ENCODE measurements around the gene MTRF1.

The MTRF1 gene

DNA sequence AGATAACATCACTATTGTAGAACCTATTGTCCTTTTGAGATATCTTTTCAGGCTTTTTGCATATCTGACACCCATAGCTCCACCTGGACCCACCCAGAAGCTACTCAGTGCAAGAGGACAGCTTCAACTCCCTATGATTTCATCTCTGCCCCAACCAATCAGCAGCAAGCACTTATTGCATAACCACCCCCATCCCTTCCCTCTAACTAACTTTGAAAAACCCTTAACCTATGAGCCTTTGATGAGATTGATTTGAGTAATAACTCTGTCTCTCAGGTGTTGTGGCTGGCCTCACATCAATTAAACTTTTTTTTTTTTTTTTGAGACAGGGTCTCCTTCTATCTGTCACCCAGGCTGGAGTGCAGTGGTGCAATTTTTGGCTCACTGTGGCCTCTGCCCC is 13.4 kb upstream of the MTRF1 start:
- no peak for DNase-seq

DNA sequence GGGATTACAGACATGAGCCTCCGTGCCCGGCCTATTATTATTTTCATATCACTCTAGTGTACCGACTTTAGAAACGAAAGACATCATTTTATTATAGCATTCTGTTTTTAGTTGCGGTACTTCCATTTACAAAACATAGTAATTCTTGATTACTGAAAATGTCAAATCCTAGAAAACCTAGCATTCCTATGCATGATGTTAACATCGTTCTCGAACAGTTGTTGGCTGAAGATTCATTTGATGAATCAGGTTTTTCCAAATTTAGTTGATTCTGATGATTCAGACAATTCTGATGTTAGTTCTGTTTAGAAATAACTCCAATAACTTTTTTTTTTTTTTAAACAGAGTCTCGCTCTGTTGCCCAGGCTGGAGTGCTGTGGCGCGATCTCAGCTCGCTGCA is 11.5 kb upstream of the MTRF1 start:
- DNase-seq = no peak

DNA sequence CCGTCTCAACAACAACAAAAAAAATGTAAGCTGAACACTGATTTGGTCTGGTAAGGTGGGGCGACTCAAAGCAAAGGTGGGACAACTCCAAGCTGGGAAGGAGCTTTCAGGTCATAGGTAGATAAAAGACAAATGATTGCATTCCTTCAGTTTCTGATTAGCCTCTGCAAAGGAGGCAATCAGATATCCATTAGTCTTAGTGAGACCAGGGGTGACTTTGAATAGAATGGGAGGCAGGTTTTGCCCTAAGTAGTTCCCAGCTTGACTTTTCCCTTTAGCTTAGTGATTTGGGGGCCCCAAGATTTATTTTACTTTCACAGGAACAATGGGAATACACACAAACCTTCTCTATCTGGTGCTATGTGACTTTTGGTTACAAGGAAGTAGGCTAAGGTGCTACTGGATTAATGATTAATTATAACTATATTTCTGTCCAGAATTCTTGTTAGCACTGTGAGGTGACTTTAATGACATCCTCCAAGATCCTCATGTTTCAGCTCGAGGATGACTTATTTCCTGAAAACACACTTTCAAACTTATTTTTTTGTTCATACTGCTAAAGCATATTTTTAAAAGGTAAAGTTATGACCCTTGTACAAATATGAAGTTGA is 10.6 kb upstream of the MTRF1 start:
- DNase-seq = no peak

DNA sequence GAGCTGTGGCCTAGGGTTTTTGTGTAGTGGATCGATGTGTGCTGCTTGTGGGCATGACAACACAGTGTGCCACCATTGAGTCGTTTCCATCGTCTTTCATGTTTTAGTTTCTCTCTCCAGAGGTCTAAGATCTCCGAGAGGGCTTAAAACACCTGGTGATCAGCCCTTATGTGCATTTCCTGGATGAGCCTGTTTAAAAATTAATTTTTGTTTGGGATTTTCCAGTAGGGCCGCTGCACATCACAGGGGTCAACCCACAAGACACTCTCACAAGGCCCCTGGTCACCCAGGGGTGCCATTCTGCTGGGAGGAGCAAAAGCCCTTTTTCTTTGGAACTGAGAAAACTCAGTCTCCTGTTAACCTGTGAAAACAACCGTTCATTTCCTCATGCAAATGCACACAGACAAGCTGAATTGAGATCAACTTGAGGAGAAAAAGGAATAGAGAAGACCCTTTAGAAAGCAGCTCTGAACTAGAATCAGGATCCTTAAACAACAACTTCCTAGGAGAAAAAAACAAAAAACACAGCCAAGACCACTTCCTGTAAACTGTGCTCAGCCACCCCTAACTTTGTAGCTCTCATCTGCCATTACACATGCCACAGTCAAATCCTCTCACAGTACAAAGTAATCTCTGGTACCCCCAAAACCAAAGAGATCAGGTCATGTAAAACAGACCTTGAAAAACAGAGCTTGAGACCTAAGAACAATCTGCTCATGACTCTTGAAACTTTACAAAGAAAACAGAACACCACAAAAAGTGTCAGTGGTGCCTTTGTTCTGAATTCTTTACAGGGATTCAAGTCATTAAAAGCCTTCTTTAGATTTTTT is 8.3 kb upstream of the MTRF1 start:
- DNase-seq = no peak

DNA sequence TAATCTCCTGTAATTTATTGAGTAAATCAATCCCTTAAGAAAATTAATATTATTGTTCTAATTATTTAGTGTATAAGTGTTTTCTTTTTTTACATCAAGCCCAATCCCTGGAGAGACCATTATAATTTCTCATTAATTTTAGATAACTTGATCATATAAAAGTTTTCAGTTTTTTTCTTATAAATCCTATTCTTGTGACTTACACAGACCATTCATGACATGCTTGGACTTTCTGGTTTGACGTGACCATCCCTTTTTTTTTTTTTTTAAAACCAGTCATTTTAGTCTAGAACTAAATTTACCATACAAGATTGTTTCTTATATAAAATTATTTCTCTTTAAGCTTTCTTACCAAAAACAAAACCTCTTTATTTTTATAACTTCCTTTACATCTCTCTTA is 5.4 kb upstream of the MTRF1 start:
- DNase-seq = no peak

DNA sequence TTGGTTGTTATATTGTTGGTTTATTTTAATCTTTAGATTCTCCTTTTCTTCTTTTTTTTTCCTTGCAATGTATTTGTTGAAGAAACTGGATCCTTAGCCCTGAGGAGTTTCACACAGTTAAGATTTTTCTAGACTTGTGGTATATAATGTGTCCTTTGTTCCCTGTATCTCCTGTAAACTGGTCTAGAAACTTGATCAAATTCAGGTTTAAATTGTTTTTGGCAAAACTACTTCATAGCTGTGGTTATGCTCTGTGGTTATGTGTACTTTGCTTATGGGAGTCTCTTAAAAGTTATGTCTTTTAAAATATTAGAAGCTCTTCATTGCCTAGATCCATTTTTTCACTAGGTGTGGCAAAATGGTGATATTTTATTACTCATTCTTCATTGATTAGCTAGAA is 3.7 kb upstream of the MTRF1 start:
- DNase-seq = no peak

DNA sequence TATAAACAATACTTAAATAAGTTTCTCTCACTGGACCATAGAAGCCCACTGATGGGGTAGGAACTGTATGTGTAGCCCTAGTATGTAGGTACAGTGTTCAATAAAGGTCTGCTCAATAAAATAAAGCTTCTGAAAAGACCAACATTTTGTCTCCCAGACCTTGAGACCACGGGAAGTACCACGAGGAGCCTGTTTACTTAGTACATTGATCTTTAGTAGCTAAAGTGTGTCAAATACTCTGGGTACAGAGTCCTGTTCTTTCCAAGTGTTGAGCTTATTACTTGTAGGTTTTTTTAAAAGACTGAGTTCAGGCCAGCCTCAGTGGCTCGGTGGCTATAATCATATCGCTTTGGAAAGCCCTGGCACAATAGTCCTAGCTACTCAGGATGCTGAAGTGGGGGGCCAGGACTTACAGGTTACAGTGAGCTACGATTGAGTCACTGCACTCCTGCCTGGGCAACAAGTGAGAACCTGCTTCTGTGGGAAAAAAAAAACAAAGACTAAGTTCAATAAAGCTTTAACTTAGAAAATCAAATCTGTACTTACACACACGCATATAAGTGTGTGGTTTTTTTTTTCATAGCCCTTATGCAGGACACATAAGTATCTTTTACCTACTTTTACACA is 3.4 kb downstream of the MTRF1 start:
- DNase-seq = no peak

DNA sequence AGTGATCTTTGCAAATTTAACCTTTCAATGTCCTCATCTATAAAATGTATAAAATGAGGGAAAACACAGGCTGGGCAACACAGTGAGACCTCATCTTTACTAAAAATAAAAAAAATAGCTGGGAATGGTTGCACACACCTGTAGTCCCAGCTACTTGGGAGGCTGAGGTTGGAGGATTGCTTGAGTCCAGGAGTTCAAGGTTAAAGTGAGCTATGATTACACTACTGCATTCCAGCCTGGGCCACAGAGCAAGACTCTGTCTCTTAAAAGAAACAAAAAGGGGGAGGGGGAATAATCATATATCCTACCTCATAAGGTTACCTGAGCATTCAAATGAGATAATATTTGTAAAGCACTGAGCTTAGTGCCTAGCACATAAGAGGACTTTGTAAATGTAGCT is 5.8 kb downstream of the MTRF1 start:
- no peak for DNase-seq

DNA sequence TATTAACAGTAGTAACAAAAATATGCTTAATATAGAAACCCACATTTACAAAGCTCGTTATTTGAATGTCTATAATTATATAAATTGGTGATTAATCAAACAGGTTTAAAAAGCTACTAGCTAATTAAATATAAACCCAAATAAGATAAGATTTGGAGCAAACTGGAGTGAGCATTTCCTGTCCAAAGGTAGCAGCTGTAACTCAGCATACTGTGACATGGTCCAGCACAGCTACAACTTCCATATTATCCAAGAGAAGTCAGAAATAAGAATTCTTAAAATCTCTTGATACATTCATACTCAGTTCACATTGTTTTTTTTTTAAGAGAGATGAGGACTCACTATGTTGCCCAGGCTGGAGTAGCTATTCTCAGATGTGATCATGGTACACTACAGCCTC is 8.5 kb downstream of the MTRF1 start:
- no peak for DNase-seq

DNA sequence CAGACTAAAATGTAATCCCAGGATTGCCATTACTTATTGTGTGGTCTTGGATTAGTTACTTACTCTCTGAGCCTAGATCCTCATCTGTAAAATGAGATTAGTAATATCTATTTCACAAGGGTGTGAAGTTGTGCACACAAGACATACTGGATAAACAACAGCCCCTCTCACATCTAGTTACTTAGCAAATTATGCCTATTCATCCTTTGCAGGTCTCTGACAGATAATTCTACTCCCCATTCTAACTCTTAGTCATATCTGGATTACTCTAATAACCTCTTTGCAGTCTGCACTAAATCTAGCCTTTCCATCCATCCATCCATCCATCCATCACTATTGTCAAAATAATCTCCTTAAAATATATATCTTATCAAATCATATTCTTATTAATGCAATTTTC is 12.4 kb downstream of the MTRF1 start:
- no peak for DNase-seq

DNA sequence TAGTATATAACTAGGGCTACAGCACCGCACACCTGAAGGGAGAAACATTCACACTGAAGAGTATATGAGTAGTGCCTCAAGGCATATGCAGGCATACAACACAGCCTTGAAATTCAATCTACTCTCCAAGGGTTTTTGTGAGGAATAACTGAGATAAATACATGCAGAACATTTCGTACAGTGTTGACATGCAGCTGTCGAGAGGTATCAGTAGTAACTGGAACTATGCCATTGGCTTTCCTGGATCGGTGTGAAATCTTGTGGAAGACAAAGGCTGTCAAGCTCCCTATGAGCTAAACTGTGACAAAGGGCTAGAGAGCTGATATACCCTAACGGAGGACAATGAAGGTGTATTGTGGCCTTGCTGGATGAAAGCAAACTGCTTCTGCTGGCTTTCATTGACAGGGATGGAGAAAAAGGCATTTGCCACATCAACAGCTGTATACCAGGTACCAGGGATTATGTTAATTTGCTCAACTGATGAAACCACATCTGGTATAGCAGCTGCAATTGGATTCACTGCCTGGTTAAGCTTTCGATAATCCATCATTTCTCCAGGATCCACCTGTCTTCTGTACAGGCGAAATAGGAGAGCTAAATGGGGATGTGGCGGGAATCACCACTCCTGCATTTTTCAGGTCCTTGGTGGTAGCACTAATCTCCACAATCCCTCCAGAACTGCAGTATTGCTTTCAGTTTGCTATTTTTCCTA is 16.3 kb downstream of the MTRF1 start:
- DNase-seq = no peak

DNA sequence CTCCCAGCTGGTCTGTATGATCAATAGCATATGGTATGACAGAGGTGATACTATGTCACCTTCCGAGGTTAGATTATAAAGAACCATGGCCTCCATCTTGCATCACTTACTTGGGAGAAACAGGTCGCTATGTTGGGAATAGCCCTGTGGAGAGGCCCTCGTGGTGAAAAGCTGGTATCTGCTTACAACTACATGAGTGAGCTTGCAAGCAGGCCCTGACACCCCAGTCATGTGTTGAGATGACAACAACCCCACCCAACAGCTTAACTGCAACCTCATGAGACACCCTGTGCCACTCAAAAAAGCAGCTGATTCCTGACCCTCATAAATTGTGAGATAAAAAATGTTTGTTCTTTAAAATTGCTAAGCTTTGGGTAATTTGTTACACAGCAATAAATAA is 18.8 kb downstream of the MTRF1 start:
- DNase-seq = no peak

DNA sequence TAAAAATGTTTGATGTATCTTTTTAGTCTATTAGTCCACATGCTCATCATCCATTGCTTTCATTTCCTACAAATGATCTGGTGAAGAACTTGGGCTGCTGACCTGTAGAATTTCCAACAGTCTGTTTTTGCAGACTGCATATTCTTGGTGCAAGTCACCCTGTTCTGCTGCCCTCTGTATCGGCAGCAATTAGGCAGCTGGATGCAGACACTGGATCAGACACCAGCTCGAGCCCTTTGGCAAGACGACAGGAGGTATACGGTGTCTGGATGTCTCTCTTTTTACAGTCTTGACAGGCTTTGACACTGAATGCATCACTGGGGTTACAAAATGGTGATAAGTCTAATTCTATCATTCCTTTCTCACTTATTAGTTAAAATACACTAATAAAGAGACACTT is 21.8 kb downstream of the MTRF1 start:
- DNase-seq = no peak

DNA sequence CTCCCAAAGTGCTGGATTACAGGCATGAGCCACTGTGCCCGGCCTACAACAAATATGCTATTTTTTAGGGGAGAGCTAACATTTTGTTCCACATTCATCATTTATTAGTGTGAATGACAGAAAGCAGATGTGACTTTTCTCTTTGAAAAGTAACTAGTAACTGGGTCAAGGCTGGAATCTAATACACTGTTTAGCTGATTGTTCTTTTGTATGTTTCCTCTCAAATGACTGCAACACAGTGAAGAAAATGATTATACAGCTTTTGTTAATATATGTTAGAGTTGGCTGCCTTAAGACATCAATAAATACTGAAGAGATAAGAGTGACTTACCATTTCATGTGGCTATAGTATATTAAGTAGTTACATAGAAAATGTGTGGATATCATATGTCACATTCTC is 27.0 kb downstream of the MTRF1 start:
- no peak for DNase-seq

DNA sequence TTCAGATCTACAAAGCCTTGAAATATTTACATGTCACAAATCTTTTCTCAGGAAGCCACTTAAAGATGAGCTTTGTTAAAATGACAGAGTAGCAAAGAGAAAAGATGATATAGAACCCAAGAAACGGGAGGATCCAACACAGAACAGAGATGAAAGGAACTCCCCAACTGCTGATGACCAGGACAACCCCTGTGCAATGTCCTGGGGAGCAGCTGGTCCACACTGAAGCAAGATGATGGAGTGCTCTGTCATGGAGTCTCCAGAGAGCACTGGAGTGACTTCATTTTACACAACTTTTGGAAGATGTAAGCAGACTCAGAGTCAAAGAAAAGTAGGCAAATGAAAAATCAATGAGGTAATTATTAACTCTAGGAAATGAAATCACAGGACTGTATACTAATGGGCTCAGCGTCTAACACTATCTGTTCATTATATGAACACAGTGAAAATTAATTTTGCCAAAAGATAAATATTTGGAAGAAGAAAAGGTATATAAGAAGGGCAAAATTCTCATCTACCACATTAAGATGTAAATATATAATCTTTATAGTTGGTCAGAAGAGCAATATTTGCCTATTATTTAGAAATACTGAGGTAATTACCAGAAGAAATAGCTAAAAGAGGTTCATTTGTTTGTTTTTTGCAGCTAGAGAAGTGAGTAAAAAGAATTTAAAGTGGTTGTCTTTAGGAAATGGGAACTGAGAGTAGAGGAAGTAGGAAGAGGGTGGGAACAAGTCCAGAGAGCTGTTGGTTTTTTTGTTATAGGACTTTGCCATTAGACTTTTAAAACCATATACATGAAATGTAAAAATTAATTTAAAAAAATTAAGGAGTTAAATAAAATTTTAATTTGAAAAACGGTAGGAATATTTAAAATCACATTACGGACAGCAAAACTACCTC is 30.5 kb downstream of the MTRF1 start:
- no peak for DNase-seq

DNA sequence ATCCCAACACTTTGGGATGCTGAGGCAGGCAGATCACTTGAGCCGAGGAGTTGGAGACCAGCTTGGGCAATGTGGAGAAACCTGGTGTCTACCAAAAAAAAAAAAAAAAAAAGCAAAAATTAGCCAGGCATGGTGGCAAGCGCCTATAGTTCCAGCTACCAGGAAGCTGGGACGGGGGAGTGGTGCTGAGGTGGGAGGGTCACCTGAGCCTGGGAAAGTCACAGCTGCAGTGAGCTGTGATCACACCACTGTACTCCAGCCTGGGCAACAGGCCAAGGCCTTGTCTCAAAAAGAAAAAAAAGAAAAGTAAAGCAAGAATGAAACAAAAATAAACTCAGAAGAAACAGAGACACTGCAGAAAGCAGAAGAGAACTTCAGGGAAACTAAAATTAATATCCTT is 31.6 kb downstream of the MTRF1 start:
- DNase-seq = no peak

DNA sequence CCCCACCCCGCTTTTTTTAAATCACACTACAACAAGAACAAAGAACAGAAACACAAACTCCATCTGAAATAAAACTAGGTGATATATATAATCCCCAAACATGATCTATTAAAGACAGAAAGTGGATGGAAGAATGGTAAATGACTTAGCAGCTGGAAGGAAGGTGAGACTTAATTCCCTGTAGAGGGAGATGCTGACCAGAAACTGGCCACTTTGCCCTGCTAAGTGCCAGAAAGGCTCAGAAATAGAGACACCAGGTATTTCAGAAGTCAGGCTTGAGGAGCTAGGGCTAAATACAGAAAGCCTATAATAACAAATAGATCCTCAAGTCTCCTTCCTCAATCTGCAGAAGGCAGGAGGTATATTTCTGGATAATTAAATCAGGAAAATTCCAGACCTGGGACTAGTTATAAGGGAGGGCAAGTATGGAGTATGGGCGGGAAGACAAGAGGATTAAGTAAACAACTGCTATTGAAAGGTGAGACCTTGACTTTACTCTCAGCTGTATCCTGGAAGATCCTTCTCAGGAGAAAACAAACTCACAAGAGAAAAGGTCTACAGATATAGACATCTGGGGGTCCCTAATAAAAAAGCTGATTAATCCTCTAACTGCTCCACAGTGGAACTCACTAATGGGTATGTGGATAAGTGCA is 32.2 kb downstream of the MTRF1 start:
- DNase-seq = no peak

DNA sequence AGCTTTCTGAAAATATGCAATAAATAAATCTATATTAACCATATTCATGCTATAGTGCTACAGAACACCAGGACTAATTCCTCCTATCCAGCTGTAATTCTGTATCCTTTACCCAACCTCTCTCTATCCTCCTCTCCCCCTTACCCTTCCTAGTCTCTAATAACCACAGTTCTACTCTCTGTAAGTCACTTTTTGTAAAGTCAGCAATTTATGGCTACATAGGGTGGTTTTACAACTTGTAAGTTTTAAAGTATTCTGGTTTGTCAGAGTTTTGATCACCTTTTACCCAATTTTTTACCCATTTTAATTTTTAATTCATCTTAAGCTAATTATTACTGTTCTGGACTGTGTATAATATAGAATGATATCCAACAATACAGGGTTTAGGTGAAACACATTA is 34.0 kb downstream of the MTRF1 start:
- no peak for DNase-seq

DNA sequence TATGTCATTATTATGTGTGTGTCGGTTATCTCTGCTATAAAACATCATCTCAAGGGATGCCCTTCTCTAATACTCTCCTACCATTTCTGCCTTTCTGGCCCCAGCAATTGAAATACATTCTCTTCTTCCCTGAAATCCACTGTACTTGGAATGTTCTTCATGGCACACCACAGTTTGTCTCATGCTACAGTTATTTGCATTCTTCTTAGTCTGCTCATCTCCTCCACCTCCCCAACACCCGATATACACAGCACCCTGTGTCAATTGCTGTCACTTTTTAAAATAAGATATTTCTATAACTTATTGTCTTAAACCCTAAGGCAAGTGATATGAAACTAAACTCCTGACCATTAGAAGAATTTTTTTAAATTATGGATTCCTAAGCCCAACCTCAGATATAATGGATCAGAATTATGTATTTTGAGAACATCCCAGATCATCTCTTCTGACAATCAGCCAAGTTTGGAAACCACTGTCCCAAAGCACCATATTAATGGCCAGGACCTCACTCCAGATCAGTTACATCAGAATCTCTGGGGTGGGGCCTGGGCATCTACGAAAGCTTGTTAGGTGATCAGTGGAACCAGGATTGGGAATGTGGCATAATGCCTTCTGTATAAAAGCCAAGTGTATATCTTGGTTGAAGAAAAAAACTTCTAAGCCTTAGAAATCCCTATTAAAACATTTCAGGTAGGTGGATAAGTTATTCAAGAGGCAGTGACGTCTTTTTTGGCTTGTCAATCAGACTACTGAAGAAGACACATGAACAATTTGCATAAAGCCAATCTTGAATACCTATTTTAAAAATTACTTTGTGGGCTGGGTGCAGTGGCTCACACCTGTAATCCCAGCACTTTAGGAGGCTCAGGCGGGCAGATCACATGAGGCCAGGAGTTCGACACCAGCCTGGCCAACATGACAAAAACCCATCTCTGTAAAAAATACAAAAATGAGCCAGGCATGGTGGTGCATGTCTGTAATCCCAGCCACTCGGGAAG is 39.0 kb downstream of the MTRF1 start:
- DNase-seq = no peak

DNA sequence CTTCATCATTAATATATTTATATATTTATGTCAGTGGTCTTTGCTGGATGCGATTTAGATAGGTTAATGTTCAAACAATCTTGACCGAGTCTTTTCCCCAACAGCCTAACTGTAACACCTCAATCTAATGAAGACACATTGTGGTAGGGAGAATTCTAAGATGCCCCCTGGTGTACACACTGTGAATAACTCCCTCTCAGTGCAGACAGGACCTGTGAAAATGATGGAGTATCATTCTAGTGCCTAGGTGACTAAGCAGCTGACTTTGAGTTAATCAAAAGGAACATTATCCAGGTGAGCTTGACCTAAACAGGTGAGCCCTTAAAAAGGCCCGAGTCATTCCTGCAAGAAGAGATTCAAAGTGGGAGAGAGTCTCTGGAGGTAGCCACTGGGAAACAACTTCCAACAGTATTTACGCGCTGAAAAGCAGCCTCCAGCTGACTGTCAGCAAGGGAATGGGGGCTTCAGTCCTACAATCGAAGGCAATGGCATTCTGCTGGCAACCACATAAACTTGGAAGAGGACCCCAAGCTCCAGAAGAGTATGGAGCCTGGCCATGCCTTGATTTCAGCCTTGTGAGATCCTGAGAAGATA is 41.0 kb downstream of the MTRF1 start:
- peak; percentile 2 for DNase-seq

Data from NCI-H446 treated with DMSO at 0.1 percent for 48 hours (cell line).